H9 (cell line): ENCODE data around the gene KL. TPM values are rescaled to one million over a fixed set of nuclear protein-coding genes. Genes with fewer than 3 reads are reported as not detected.

ENCODE experiments used
- DNase-seq: peaks from one replicate; pipeline ENCODE4 v3.0.0-alpha.2; 2017
- H2AFZ ChIP-seq: one replicate; pipeline ENCODE4 v1.6.1; 2013; ENCODE audit warnings: mild to moderate bottlenecking, low read length, control low read depth, moderate library complexity
- H2AK5ac ChIP-seq: 2 replicates; pipeline ENCODE4 v1.6.1; 2013; ENCODE audit warnings: low read length, control low read depth, mixed read lengths; ENCODE audit not compliant: insufficient read length
- H2BK120ac ChIP-seq: one replicate; pipeline ENCODE4 v1.6.1; 2013; ENCODE audit warnings: low read depth, mild to moderate bottlenecking, low read length, control low read depth, inconsistent platforms; ENCODE audit not compliant: poor library complexity, severe bottlenecking
- H2BK12ac ChIP-seq: 2 replicates; pipeline ENCODE4 v1.6.1; 2013; ENCODE audit warnings: low read length, control low read depth, mixed read lengths, low read depth; ENCODE audit not compliant: insufficient read length
- H2BK15ac ChIP-seq: 2 replicates; pipeline ENCODE4 v1.6.1; 2013; ENCODE audit warnings: low read depth, low read length, control low read depth
- H2BK20ac ChIP-seq: one replicate; pipeline ENCODE4 v1.6.1; 2013; ENCODE audit warnings: low read depth, mild to moderate bottlenecking, low read length, control low read depth, inconsistent platforms; ENCODE audit not compliant: poor library complexity, severe bottlenecking
- H2BK5ac ChIP-seq: 2 replicates; pipeline ENCODE4 v1.6.1; 2013; ENCODE audit warnings: low read length, control low read depth, mixed read lengths; ENCODE audit not compliant: insufficient read length
- H3K14ac ChIP-seq: 2 replicates; pipeline ENCODE4 v1.6.1; 2013; ENCODE audit warnings: low read length, control low read depth; ENCODE audit not compliant: insufficient read depth
- H3K18ac ChIP-seq: 2 replicates; pipeline ENCODE4 v1.6.1; 2013; ENCODE audit warnings: low read depth, mild to moderate bottlenecking, mixed read lengths, low read length, control low read depth; ENCODE audit not compliant: insufficient read length
- H3K23ac ChIP-seq: 2 replicates; pipeline ENCODE4 v1.6.1; 2013; ENCODE audit warnings: low read length, control low read depth, mixed read lengths, low read depth; ENCODE audit not compliant: insufficient read length
- H3K23me2 ChIP-seq: 2 replicates; pipeline ENCODE4 v1.6.1; 2013; ENCODE audit warnings: low read depth, mild to moderate bottlenecking, mixed read lengths, low read length, control low read depth; ENCODE audit not compliant: insufficient read length, poor library complexity, severe bottlenecking
- H3K27ac ChIP-seq: 2 replicates; pipeline ENCODE4 v1.5.1; 2013; ENCODE audit warnings: low read length, control low read depth, mixed read lengths, low read depth; ENCODE audit not compliant: insufficient read length
- H3K27me3 ChIP-seq: 2 replicates; pipeline ENCODE4 v1.6.1; 2013; ENCODE audit warnings: low read length, control low read depth, inconsistent platforms; ENCODE audit not compliant: insufficient read depth
- H3K4ac ChIP-seq: 2 replicates; pipeline ENCODE4 v1.6.1; 2013; ENCODE audit warnings: low read depth, mild to moderate bottlenecking, control low read depth, inconsistent platforms, low read length, moderate library complexity
- H3K4me1 ChIP-seq: 2 replicates; pipeline ENCODE4 v1.6.1; 2013; ENCODE audit warnings: low read length, control low read depth, inconsistent platforms; ENCODE audit not compliant: insufficient read depth
- H3K4me2 ChIP-seq: 2 replicates; pipeline ENCODE4 v1.6.1; 2013; ENCODE audit warnings: low read length, control low read depth, mixed read lengths; ENCODE audit not compliant: insufficient read length, insufficient read depth
- H3K56ac ChIP-seq: 2 replicates; pipeline ENCODE4 v1.6.1; 2013; ENCODE audit warnings: low read depth, mild to moderate bottlenecking, mixed read lengths, low read length, control low read depth; ENCODE audit not compliant: insufficient read length
- H3K79me1 ChIP-seq: 2 replicates; pipeline ENCODE4 v1.6.1; 2013; ENCODE audit warnings: low read depth, mild to moderate bottlenecking, moderate library complexity, low read length, control low read depth, inconsistent platforms; ENCODE audit not compliant: insufficient read depth, poor library complexity, severe bottlenecking
- H3K79me2 ChIP-seq: 2 replicates; pipeline ENCODE4 v1.6.1; 2013; ENCODE audit warnings: low read length, control low read depth, inconsistent platforms; ENCODE audit not compliant: insufficient read depth
- H3K9ac ChIP-seq: 2 replicates; pipeline ENCODE4 v1.6.1; 2013; ENCODE audit warnings: low read length, control low read depth, mixed read lengths; ENCODE audit not compliant: insufficient read length; ENCODE audit errors: extremely low read depth
- H3K9me3 ChIP-seq: one replicate; pipeline ENCODE4 v1.6.1; 2013; ENCODE audit warnings: low read depth, low read length, inconsistent platforms; ENCODE audit not compliant: control insufficient read depth
- H3T11ph ChIP-seq: one replicate; pipeline ENCODE4 v1.6.1; 2013; ENCODE audit warnings: mild to moderate bottlenecking, low read length, control low read depth, inconsistent platforms
- H4K20me1 ChIP-seq: one replicate; pipeline ENCODE4 v1.6.1; 2013; ENCODE audit not compliant: control insufficient read depth, insufficient read length, insufficient read depth
- H4K5ac ChIP-seq: 2 replicates; pipeline ENCODE4 v1.6.1; 2013; ENCODE audit warnings: low read depth, mild to moderate bottlenecking, mixed read lengths, low read length, control low read depth; ENCODE audit not compliant: insufficient read length
- H4K8ac ChIP-seq: replicated peaks from 2 replicates; pipeline ENCODE4 v1.6.1; 2013; ENCODE audit warnings: low read length, control low read depth, mixed read lengths, low read depth; ENCODE audit not compliant: insufficient read length
- H4K91ac ChIP-seq: 2 replicates; pipeline ENCODE4 v1.6.1; 2013; ENCODE audit warnings: low read depth, mild to moderate bottlenecking, moderate library complexity, mixed read lengths, low read length, control low read depth; ENCODE audit not compliant: insufficient read length
- H3K27ac Mint-ChIP-seq, 3 experiments: 2 replicates in 2 of 3; 3 replicates in 1 of 3; pipeline ENCODE4 v1.8.0; 2020 to 2021; ENCODE audit warnings: mixed read lengths in 3 of 3, mild to moderate bottlenecking in 1 of 3, moderate library complexity in 1 of 3
- H3K27me3 Mint-ChIP-seq: 2 replicates; pipeline ENCODE4 v1.8.0; 2021; ENCODE audit warnings: low read depth, mild to moderate bottlenecking, moderate library complexity, mixed read lengths
- H3K36me3 Mint-ChIP-seq, 3 experiments: 2 replicates in 2 of 3; 3 replicates in 1 of 3; pipeline ENCODE4 v1.8.0; 2020 to 2021; ENCODE audit warnings: low read depth in 3 of 3, mixed read lengths in 3 of 3; ENCODE audit not compliant: insufficient read depth in 1 of 3
- H3K4me1 Mint-ChIP-seq, 2 experiments: 2 replicates each; pipeline ENCODE4 v1.8.0; 2020; ENCODE audit warnings: mixed read lengths in 2 of 2
- H3K4me3 Mint-ChIP-seq, 2 experiments: 2 replicates in 1 of 2; 3 replicates in 1 of 2; pipeline ENCODE4 v1.8.0; 2020 to 2021; ENCODE audit warnings: mild to moderate bottlenecking in 2 of 2, mixed read lengths in 2 of 2, moderate library complexity in 1 of 2
- H3K9me3 Mint-ChIP-seq, 2 experiments: 2 replicates in 1 of 2; 3 replicates in 1 of 2; pipeline ENCODE4 v1.8.0; 2020; ENCODE audit warnings: mild to moderate bottlenecking in 2 of 2, mixed read lengths in 2 of 2, moderate library complexity in 1 of 2
- WGBS: extraction: QIAGEN DNeasy Blood & Tissue Kit; methylation state at CpG from one replicate; pipeline ENCODE4 v1.1.7; 2013; ENCODE audit warnings: missing lambda C conversion rate, low lambda C conversion rate, mixed read lengths; ENCODE audit not compliant: insufficient read length; ENCODE audit errors: extremely low coverage; 5-methylcytosine and 5-hydroxymethylcytosine counted together
- total RNA-seq: library from RNA; stranded (reverse); gene quantifications from 2 replicates; pipeline ENCODE4 v1.2.1, GENCODE V29; 2021
- TF ChIP-seq, protein P1 (sequence below): fragments of 200-600 bp; sonication (generic); conservative IDR thresholded peaks from 3 replicates; pipeline ENCODE4 v1.8.0; 2021; ENCODE audit warnings: antibody characterized with exemption, mild to moderate bottlenecking

KL gene
- total RNA-seq, 1 experiment from 2014 or later: not detected

DNA sequence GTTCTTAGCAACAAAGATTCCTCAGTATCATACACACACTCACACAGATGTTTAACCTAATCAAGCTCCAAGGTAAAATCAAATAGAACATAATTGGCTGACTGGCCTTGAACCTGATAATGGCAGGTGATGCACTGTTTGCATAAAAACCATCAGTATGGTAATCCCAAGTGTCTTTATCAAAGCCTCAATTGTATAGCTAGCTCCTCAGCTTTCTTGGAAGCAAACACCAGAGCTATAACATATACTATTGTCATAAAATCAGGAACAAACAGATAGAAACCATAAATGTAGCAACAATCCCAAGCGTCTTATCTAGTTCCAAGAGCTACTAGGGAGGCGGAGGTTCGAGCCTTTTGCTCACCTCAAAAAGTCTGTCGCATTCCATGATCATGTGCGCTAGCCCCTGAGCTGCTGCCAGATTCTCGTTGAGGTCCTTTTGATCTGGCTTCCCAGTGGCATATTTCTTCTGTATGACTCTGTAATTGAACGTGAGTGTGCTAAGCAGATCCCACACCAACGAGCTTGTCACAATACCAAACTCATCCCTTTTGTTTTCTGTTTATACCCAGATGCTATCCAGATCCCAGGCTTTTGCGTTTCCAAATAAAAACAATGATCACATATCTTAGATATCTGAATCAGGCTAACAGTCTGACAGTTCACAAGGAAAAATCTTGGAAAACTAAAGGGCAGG is 95.3 kb downstream of the KL start:
- H2BK12ac ChIP-seq: no peak overlapping the region
- no CpG with 5 or more reads among the region's 9 CpGs for WGBS
- no peaks in the 10 kb centered on the region for H3K27me3 Mint-ChIP-seq
- no peak overlapping the region for H4K5ac ChIP-seq
- no peak overlapping the region for H3K4ac ChIP-seq
- H3K4me1 ChIP-seq: no peaks in the 10 kb centered on the region
- no peaks in the 10 kb centered on the region for H3K9me3 Mint-ChIP-seq
- H3K79me1 ChIP-seq: no peaks in the 10 kb centered on the region
- no peak overlapping the region for H3K56ac ChIP-seq
- no peak overlapping the region for H2BK5ac ChIP-seq
- no peaks in the 10 kb centered on the region for H3K79me2 ChIP-seq
- no peak overlapping the region for H3K27ac Mint-ChIP-seq
- H2AFZ ChIP-seq: no peak overlapping the region
- H4K8ac ChIP-seq: no peak overlapping the region
- no peak overlapping the region for H2BK20ac ChIP-seq
- H3K4me3 Mint-ChIP-seq: no peak overlapping the region
- H3K14ac ChIP-seq: no peak overlapping the region
- no peak overlapping the region for H3K9ac ChIP-seq
- H3K23ac ChIP-seq: no peak overlapping the region
- no peaks in the 10 kb centered on the region for H3K9me3 ChIP-seq
- H3K27ac ChIP-seq: no peak overlapping the region
- H4K91ac ChIP-seq: no peak overlapping the region
- H3K4me1 Mint-ChIP-seq: no peaks in the 10 kb centered on the region
- TF ChIP-seq, protein P1, sequence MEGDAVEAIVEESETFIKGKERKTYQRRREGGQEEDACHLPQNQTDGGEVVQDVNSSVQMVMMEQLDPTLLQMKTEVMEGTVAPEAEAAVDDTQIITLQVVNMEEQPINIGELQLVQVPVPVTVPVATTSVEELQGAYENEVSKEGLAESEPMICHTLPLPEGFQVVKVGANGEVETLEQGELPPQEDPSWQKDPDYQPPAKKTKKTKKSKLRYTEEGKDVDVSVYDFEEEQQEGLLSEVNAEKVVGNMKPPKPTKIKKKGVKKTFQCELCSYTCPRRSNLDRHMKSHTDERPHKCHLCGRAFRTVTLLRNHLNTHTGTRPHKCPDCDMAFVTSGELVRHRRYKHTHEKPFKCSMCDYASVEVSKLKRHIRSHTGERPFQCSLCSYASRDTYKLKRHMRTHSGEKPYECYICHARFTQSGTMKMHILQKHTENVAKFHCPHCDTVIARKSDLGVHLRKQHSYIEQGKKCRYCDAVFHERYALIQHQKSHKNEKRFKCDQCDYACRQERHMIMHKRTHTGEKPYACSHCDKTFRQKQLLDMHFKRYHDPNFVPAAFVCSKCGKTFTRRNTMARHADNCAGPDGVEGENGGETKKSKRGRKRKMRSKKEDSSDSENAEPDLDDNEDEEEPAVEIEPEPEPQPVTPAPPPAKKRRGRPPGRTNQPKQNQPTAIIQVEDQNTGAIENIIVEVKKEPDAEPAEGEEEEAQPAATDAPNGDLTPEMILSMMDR: no peak
- H3T11ph ChIP-seq: no peak overlapping the region
- DNase-seq: no peak
- no peaks in the 10 kb centered on the region for H4K20me1 ChIP-seq
- no peak overlapping the region for H3K4me2 ChIP-seq
- no peaks in the 10 kb centered on the region for H3K23me2 ChIP-seq
- H2BK15ac ChIP-seq: no peak overlapping the region
- 0 out of 2 replicates have a peak, but pooled peaks cover 2% of the 10 kb centered on the region for H3K27me3 ChIP-seq
- no peak overlapping the region for H2BK120ac ChIP-seq
- H3K36me3 Mint-ChIP-seq: no peaks in the 10 kb centered on the region
- no peak overlapping the region for H3K18ac ChIP-seq
- H2AK5ac ChIP-seq: no peak overlapping the region
